NOMO-1 treated with DMSO at 0.1 percent for 48 hours (cell line): Measurements from ENCODE around the gene AJM1.
"Not testable (repeated sequence)": the region's sequence is repeated elsewhere in the genome, so short reads cannot be mapped to it uniquely, and the experiment has no call there.

ENCODE experiments used
- DNase-seq: peaks from one replicate; lab custom pipeline; 2025; ENCODE audit not compliant: unreplicated experiment; lab: John Stamatoyannopoulos, UW

The AJM1 gene

GRCh38 chr9:136829981-136830885 is 12.0 kb upstream of the AJM1 start:
- no peak for DNase-seq

- no peak for DNase-seq
These were observed 11.1 kb upstream of the AJM1 start for GRCh38 chr9:136831002-136831719.

- DNase-seq = no peak
These were observed 10.6 kb upstream of the AJM1 start for GRCh38 chr9:136831720-136832104.

- no peak for DNase-seq
These were observed 9.7 kb upstream of the AJM1 start for GRCh38 chr9:136832581-136832980.

GRCh38 chr9:136833381-136834048 is 8.8 kb upstream of the AJM1 start:
- DNase-seq = not testable (repeated sequence)

GRCh38 chr9:136835162-136835931 is 6.9 kb upstream of the AJM1 start:
- DNase-seq = no peak

GRCh38 chr9:136835932-136836904 is 6.1 kb upstream of the AJM1 start:
- DNase-seq = no peak

- no peak for DNase-seq
These were observed 5.0 kb upstream of the AJM1 start for GRCh38 chr9:136837146-136837855.

- DNase-seq = not testable (repeated sequence)
These were observed 4.4 kb upstream of the AJM1 start for GRCh38 chr9:136837856-136838277.

- DNase-seq = no peak
These were observed 3.7 kb upstream of the AJM1 start for GRCh38 chr9:136838314-136839228.

GRCh38 chr9:136839229-136840139 is 2.8 kb upstream of the AJM1 start:
- DNase-seq = no peak

- DNase-seq = no peak
These were observed 2.0 kb upstream of the AJM1 start for GRCh38 chr9:136840140-136840876.

GRCh38 chr9:136840877-136841645 is 1.2 kb upstream of the AJM1 start:
- no peak for DNase-seq

GRCh38 chr9:136841646-136842379 is 465 bp upstream of the AJM1 start:
- not testable (repeated sequence) for DNase-seq
